Measurements from ENCODE around the gene LRRC4C. TPM values are rescaled to one million over a fixed set of nuclear protein-coding genes. Genes with fewer than 3 reads are reported as not detected.

The LRRC4C gene
- total RNA-seq, 1 experiment from 2014 or later, result 0.13 TPM

GRCh38 chr11:41065432-41065831, 394.0 kb downstream of the LRRC4C start:
- Histone ChIP-seq H4K8ac (replicated peaks; ENCODE audit: insufficient read length, low read depth, low read length) (no peak overlapping the region), H2BK12ac (ENCODE audit: insufficient read length, low read depth, low read length) (no peak overlapping the region), H2BK20ac (ENCODE audit: low read depth, low read length, poor library complexity, severe bottlenecking) (no peak overlapping the region), H3K27me3 (ENCODE audit: insufficient read depth, low read length) (no peaks in the 10 kb centered on the region), H4K91ac (ENCODE audit: insufficient read length, low read depth, low read length) (no peak overlapping the region), H2BK5ac (ENCODE audit: insufficient read length, low read length) (no peak overlapping the region), H3K79me2 (ENCODE audit: insufficient read depth, low read length) (no peaks in the 10 kb centered on the region), H3K23me2 (ENCODE audit: insufficient read length, low read depth, low read length, poor library complexity, severe bottlenecking) (no peaks in the 10 kb centered on the region), H3K4me1 (ENCODE audit: insufficient read depth, low read length) (no peaks in the 10 kb centered on the region), H3K9ac (ENCODE audit: extremely low read depth, insufficient read length, low read length) (no peak overlapping the region), H3K14ac (ENCODE audit: insufficient read depth, low read length) (no peak overlapping the region), H3K18ac (ENCODE audit: insufficient read length, low read depth, low read length) (no peak overlapping the region), H3K9me3 (ENCODE audit: control insufficient read depth, low read depth, low read length) (no peaks in the 10 kb centered on the region), H3K79me1 (ENCODE audit: insufficient read depth, low read depth, low read length, poor library complexity, severe bottlenecking) (no peaks in the 10 kb centered on the region), H2BK120ac (ENCODE audit: low read depth, low read length, poor library complexity, severe bottlenecking) (no peak overlapping the region), H2BK15ac (ENCODE audit: low read depth, low read length) (no peak overlapping the region), H4K20me1 (ENCODE audit: control insufficient read depth, insufficient read depth, insufficient read length) (no peaks in the 10 kb centered on the region), H3K27ac (ENCODE audit: insufficient read length, low read depth, low read length) (no peak overlapping the region), H4K5ac (ENCODE audit: insufficient read length, low read depth, low read length) (no peak overlapping the region), H3K4me2 (ENCODE audit: insufficient read depth, insufficient read length, low read length) (no peak overlapping the region), H3K56ac (ENCODE audit: insufficient read length, low read depth, low read length) (no peak overlapping the region), H2AFZ (ENCODE audit: low read length) (no peak overlapping the region), H3K4ac (ENCODE audit: low read depth, low read length) (no peak overlapping the region), H3T11ph (ENCODE audit: low read length) (no peak overlapping the region), H2AK5ac (ENCODE audit: insufficient read length, low read length) (no peak overlapping the region), H3K23ac (ENCODE audit: insufficient read length, low read depth, low read length) (no peak overlapping the region)
- TF ChIP-seq CTCF (conservative IDR thresholded peaks at IDR 0.05), result no peak
- Mint-ChIP-seq H3K27ac (no peak overlapping the region), H3K27me3 (ENCODE audit: low read depth) (no peaks in the 10 kb centered on the region), H3K36me3 (ENCODE audit: insufficient read depth in 1 of 3, low read depth in 3 of 3) (peaks cover 0 to 14% (median 2%) of the 10 kb centered on the region in 3 experiments; a peak in 4 of 7 replicates), H3K4me3 (no peak overlapping the region), H3K9me3 (peaks cover 7 to 8% of the 10 kb centered on the region in 2 experiments), H3K4me1 (peaks cover 3 to 5% of the 10 kb centered on the region in 2 experiments)
- no peak for DNase-seq
- WGBS (ENCODE audit: extremely low coverage, insufficient read length, low lambda C conversion rate), result no CpG with 5 or more reads among the region's 8 CpGs

All from H9 (cell line).